Endothelial cell (in vitro differentiated cells): Measurements from ENCODE around the gene MID1. TPM values are rescaled to one million over a fixed set of nuclear protein-coding genes. Genes with fewer than 3 reads are reported as not detected.

Source experiments
- DNase-seq: peaks from one replicate; pipeline ENCODE4 v3.0.0; 2021; ENCODE audit warnings: low spot score
- H3K27ac Mint-ChIP-seq: one replicate; pipeline ENCODE4 v1.8.0; 2021; ENCODE audit warnings: mixed read lengths, inconsistent platforms; ENCODE audit not compliant: unreplicated experiment
- H3K27me3 Mint-ChIP-seq: one replicate; pipeline ENCODE4 v1.8.0; 2021; ENCODE audit warnings: mild to moderate bottlenecking, moderate library complexity, mixed read lengths, inconsistent platforms; ENCODE audit not compliant: unreplicated experiment
- H3K36me3 Mint-ChIP-seq: one replicate; pipeline ENCODE4 v1.8.0; 2021; ENCODE audit warnings: mild to moderate bottlenecking, low read depth, mixed read lengths, inconsistent platforms; ENCODE audit not compliant: unreplicated experiment
- H3K4me1 Mint-ChIP-seq: one replicate; pipeline ENCODE4 v1.8.0; 2021; ENCODE audit warnings: mild to moderate bottlenecking, mixed read lengths, inconsistent platforms; ENCODE audit not compliant: unreplicated experiment
- H3K4me3 Mint-ChIP-seq: one replicate; pipeline ENCODE4 v1.8.0; 2021; ENCODE audit warnings: mild to moderate bottlenecking, mixed read lengths, inconsistent platforms; ENCODE audit not compliant: unreplicated experiment
- H3K9me3 Mint-ChIP-seq: one replicate; pipeline ENCODE4 v1.8.0; 2021; ENCODE audit warnings: mixed read lengths, inconsistent platforms; ENCODE audit not compliant: unreplicated experiment
- CTCF ChIP-seq: fragments of 200-600 bp; sonication (generic); IDR thresholded peaks from one replicate; pipeline ENCODE4 v1.5.0; 2021; ENCODE audit warnings: antibody characterized with exemption; ENCODE audit not compliant: unreplicated experiment
- total RNA-seq: library from RNA; stranded (reverse); fragmentation: NEBNext Ultra II Directional; extraction: Animal tissue kit (Norgen Biotek cat#: 25700); gene quantifications from one replicate; pipeline ENCODE4 v1.2.1, GENCODE V29; 2021; ENCODE audit not compliant: unreplicated experiment

Gene MID1
- total RNA-seq, 1 donor from 2014 or later = 61.8 TPM

- TF ChIP-seq CTCF = no peak
- H3K9me3 Mint-ChIP-seq = no peaks in the 10 kb centered on the region
- no peak overlapping the region for H3K4me3 Mint-ChIP-seq
- H3K27ac Mint-ChIP-seq = no peak overlapping the region
- H3K27me3 Mint-ChIP-seq = no peaks in the 10 kb centered on the region
- H3K4me1 Mint-ChIP-seq = peaks cover 2% of the 10 kb centered on the region
- no peaks in the 10 kb centered on the region for H3K36me3 Mint-ChIP-seq
- DNase-seq = no peak
Measured at GRCh38 chrX:10395643-10396042, 224.7 kb downstream of the MID1 start.
